Endothelial cell of umbilical vein (primary cell): ENCODE results near the gene MAGI3. TPM values are rescaled to one million over a fixed set of nuclear protein-coding genes. Genes with fewer than 3 reads are reported as not detected.

ENCODE experiments used
- BruUV-seq: library from RNA; stranded (reverse); fragments of 400-500 nt; replicated peaks from 2 replicates; lab custom pipeline; 2021; lab: Mats Ljungman, UMichigan
- CTCF ChIA-PET: fragments of 300-600, 350-600 bp; sonication (Branson Sonifier 250); formaldehyde crosslinking; loops from one replicate; lab custom pipeline; 2021; ENCODE audit warnings: antibody characterized with exemption, inconsistent platforms; lab: Charles Lee
- POLR2A ChIA-PET: fragments of 300-600, 350-600 bp; sonication (Branson Sonifier 250); formaldehyde crosslinking; loops from one replicate; lab custom pipeline; 2021; ENCODE audit warnings: antibody characterized with exemption, inconsistent platforms; lab: Charles Lee
- DNase-seq: peaks from one replicate; pipeline ENCODE4 v3.0.0-alpha.2; 2011; ENCODE audit warnings: low read depth, low spot score
- FAIRE-seq: peaks from 2 replicates; lab custom pipeline; 2011; peaks lifted over from hg19 to GRCh38; lab: Jason Lieb, UNC
- H2AFZ ChIP-seq: 2 replicates; pipeline ENCODE4 v1.6.0; 2012; ENCODE audit warnings: low read depth, low read length, control low read depth, inconsistent platforms
- H3K27ac ChIP-seq: 2 replicates; pipeline ENCODE4 v1.5.1; 2011; ENCODE audit warnings: low read depth, mild to moderate bottlenecking, control low read depth, low read length, moderate library complexity; ENCODE audit not compliant: insufficient read depth
- H3K27me3 ChIP-seq, 2 experiments: 2 replicates each; pipeline versions ENCODE4 v1.6.0 to v1.6.1; 2011; ENCODE audit warnings: low read length in 2 of 2, mixed read lengths in 1 of 2; ENCODE audit not compliant: control insufficient read depth in 2 of 2, insufficient read depth in 2 of 2
- H3K36me3 ChIP-seq, 2 experiments: 2 replicates in 1 of 2; 3 replicates in 1 of 2; pipeline ENCODE4 v1.5.1; 2011; ENCODE audit warnings: low read length in 2 of 2, mild to moderate bottlenecking in 1 of 2, moderate library complexity in 1 of 2; ENCODE audit not compliant: control insufficient read depth in 2 of 2, insufficient read depth in 2 of 2; ENCODE audit errors: extremely low read depth in 1 of 2
- H3K4me1 ChIP-seq: 3 replicates; pipeline ENCODE4 v1.5.1; 2011; ENCODE audit warnings: mild to moderate bottlenecking, low read length; ENCODE audit not compliant: control insufficient read depth, insufficient read depth; ENCODE audit errors: extremely low read depth
- H3K4me2 ChIP-seq: 2 replicates; pipeline ENCODE4 v1.6.1; 2011; ENCODE audit warnings: low read length, control low read depth, mixed read lengths; ENCODE audit not compliant: insufficient read depth
- H3K4me3 ChIP-seq, 3 experiments: fragments of 200-600 bp in 1 of 3; sonication (generic), shearing (Covaris generic) in 1 of 3; replicated peaks in 1 of 3; 2 replicates each; pipeline ENCODE4 v1.5.1; 2011 to 2016; ENCODE audit warnings: control low read depth in 3 of 3, low read length in 3 of 3, mild to moderate bottlenecking in 2 of 3, inconsistent platforms in 1 of 3, low read depth in 1 of 3, moderate library complexity in 1 of 3; ENCODE audit not compliant: insufficient read depth in 1 of 3
- H3K79me2 ChIP-seq: 2 replicates; pipeline ENCODE4 v1.6.0; 2012; ENCODE audit warnings: low read length, inconsistent platforms; ENCODE audit not compliant: control insufficient read depth, insufficient read depth
- H3K9ac ChIP-seq: replicated peaks from 2 replicates; pipeline ENCODE3; 2011; ENCODE audit warnings: low read length, control low read depth; ENCODE audit not compliant: insufficient read depth; ENCODE audit errors: extremely low read depth
- H3K9me1 ChIP-seq: replicated peaks from 3 replicates; pipeline ENCODE4 v1.6.0; 2011; ENCODE audit warnings: mild to moderate bottlenecking, low read length; ENCODE audit not compliant: control insufficient read depth, insufficient read depth; ENCODE audit errors: extremely low read depth
- H3K9me3 ChIP-seq: replicated peaks from 2 replicates; pipeline ENCODE4 v1.5.1; 2012; ENCODE audit warnings: low read length, inconsistent platforms; ENCODE audit not compliant: control insufficient read depth, insufficient read depth
- H4K20me1 ChIP-seq: replicated peaks from 2 replicates; pipeline ENCODE3; 2011; ENCODE audit warnings: mild to moderate bottlenecking, low read length; ENCODE audit not compliant: control insufficient read depth, insufficient read depth; ENCODE audit errors: extremely low read depth
- EZH2 ChIP-seq: IDR thresholded peaks from 2 replicates; pipeline ENCODE4 v1.6.1; 2012; ENCODE audit warnings: borderline replicate concordance, low read depth, mild to moderate bottlenecking, moderate library complexity, low read length, inconsistent platforms; ENCODE audit not compliant: severe bottlenecking
- FOS ChIP-seq: IDR thresholded peaks from 2 replicates; pipeline ENCODE4 v1.6.1; 2011; ENCODE audit warnings: mild to moderate bottlenecking, low read length, moderate library complexity, borderline replicate concordance; ENCODE audit not compliant: insufficient read depth
- GATA2 ChIP-seq: IDR thresholded peaks from 2 replicates; pipeline ENCODE4 v1.7.0; 2011; ENCODE audit warnings: low read depth, mild to moderate bottlenecking, moderate library complexity, mixed read lengths, low read length; ENCODE audit not compliant: insufficient read length, insufficient read depth
- JUN ChIP-seq: IDR thresholded peaks from 2 replicates; pipeline ENCODE4 v1.6.1; 2011; ENCODE audit warnings: borderline replicate concordance, low read depth; ENCODE audit not compliant: insufficient read length, insufficient read depth
- MYC ChIP-seq: IDR thresholded peaks from one replicate; pipeline ENCODE4 v1.6.1; 2011; ENCODE audit warnings: mild to moderate bottlenecking, low read depth, low read length
- POLR2A ChIP-seq: IDR thresholded peaks from 2 replicates; pipeline ENCODE4 v1.6.1; 2012; ENCODE audit warnings: low read depth, mild to moderate bottlenecking, control low read depth, low read length
- POLR2AphosphoS5 ChIP-seq: IDR thresholded peaks from 2 replicates; pipeline ENCODE4 v1.6.1; 2012; ENCODE audit warnings: low read depth, mild to moderate bottlenecking, control low read depth, low read length, moderate library complexity; ENCODE audit not compliant: insufficient read depth
- dilution Hi-C: fragments of 300-500 bp; cut with MboI; formaldehyde crosslinking; loops from one replicate; pipeline ENCODE4 v1.15.0; 2019; ENCODE audit warnings: low sequenced_read_pairs; ENCODE audit not compliant: extremely low pct_ligation_motif_present
- intact Hi-C: fragments of 100-400 bp; cut with micrococcal nuclease; formaldehyde crosslinking; loops from one replicate; pipeline ENCODE4 v1.10.0; 2022
- polyA plus RNA-seq, 4 experiments: library from polyadenylated mRNA; depleted of rRNA in 3 of 4; stranded (reverse) in 3 of 4; unstranded in 1 of 4; fragments of >200 nt; gene quantifications; 2 replicates each; pipeline versions ENCODE4 v1.2.1 to v1.2.3, GENCODE V29; 2011 to 2012; ENCODE audit warnings: missing spikeins in 1 of 4
- total RNA-seq: library from RNA; stranded (reverse); gene quantifications from 2 replicates; pipeline ENCODE4 v1.2.3, GENCODE V29; 2021
- TF ChIP-seq, protein P1 (sequence below): IDR thresholded peaks from 2 replicates; pipeline ENCODE4 v1.6.1; 2011; ENCODE audit not compliant: insufficient read depth, insufficient read length
- TF ChIP-seq, protein P2 (sequence below), 2 donors: IDR thresholded peaks; 1 replicate in 1 of 2; 2 replicates in 1 of 2; pipeline ENCODE4 v1.5.1; 2011; ENCODE audit warnings: low read length in 2 of 2, mild to moderate bottlenecking in 2 of 2, moderate library complexity in 2 of 2, control low read depth in 1 of 2, inconsistent platforms in 1 of 2, low read depth in 1 of 2; ENCODE audit not compliant: insufficient read depth in 1 of 2; ENCODE audit errors: extremely low read depth in 1 of 2

The MAGI3 gene
- total and polyA plus RNA-seq, 2 donors (not counting 3 experiments of a cell fraction or from before 2014, with no cell fraction given) = 2.8 to 16.1 TPM

DNA sequence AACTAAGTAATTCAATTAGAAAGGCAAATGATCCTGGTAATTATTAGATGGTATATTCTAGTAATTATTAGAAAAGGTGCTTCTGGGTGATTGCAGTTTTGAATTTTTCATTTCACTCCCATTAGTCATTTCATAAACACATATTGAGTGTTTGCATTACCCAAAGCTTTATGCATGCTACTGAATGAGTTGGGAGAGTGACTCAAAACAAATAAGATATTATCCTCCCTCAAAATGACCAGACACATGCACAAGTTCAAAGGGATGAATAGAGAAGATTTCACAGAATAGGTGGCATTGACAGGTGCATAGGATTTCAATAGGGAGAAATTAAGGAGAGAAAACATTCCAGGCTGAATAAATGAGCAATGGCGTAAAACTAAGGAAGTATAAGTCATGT lies 284.3 kb downstream of the MAGI3 start:
- Histone ChIP-seq H3K27me3 (no peaks in the 10 kb centered on the region), H2AFZ (no peak overlapping the region), H4K20me1 (no peaks in the 10 kb centered on the region), H3K27ac (no peak overlapping the region), H3K4me3 (no peak overlapping the region), H3K9ac (no peak overlapping the region), H3K4me2 (no peak overlapping the region), H3K9me1 (no peaks in the 10 kb centered on the region), H3K79me2 (no peaks in the 10 kb centered on the region), H3K36me3 (no peaks in the 10 kb centered on the region), H3K4me1 (peaks cover 8% of the 10 kb centered on the region), H3K9me3 (no peaks in the 10 kb centered on the region)
- TF ChIP-seq, protein P1, sequence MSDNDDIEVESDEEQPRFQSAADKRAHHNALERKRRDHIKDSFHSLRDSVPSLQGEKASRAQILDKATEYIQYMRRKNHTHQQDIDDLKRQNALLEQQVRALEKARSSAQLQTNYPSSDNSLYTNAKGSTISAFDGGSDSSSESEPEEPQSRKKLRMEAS = no peak
- TF ChIP-seq POLR2AphosphoS5 = no peak
- FAIRE-seq (no peak), DNase-seq (no peak)
- intact Hi-C loops = no loop called here
- POLR2A ChIA-PET = no interaction called here
- CTCF ChIA-PET = no interaction called here
- no TSS peak for BruUV-seq
- dilution Hi-C loops = no loop called here

DNA sequence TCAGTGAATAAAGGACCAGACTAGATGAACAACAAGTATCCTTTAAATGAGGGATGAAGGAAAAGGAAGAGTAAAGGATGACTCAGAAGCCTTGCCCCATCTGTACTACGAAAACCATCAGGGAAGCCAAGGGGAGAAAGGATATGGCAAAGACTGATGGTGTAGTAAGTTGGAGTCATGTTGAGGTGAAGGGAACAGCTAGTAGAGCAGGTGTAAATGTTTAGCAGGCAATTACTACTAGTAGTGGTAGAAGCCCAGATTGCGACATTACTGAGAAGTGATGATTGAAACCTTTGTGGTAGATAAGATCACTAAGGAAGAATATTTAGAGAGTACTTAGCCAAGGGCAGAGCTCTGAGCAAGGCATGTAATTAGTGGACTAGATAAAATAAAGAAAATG lies 285.0 kb downstream of the MAGI3 start:
- TF ChIP-seq, protein P1 = no peak
- TF ChIP-seq POLR2AphosphoS5 (no peak), FOS (no peak), GATA2 (no peak), POLR2A (no peak), MYC (no peak), JUN (no peak), EZH2 (no peak)
- TF ChIP-seq, protein P2, sequence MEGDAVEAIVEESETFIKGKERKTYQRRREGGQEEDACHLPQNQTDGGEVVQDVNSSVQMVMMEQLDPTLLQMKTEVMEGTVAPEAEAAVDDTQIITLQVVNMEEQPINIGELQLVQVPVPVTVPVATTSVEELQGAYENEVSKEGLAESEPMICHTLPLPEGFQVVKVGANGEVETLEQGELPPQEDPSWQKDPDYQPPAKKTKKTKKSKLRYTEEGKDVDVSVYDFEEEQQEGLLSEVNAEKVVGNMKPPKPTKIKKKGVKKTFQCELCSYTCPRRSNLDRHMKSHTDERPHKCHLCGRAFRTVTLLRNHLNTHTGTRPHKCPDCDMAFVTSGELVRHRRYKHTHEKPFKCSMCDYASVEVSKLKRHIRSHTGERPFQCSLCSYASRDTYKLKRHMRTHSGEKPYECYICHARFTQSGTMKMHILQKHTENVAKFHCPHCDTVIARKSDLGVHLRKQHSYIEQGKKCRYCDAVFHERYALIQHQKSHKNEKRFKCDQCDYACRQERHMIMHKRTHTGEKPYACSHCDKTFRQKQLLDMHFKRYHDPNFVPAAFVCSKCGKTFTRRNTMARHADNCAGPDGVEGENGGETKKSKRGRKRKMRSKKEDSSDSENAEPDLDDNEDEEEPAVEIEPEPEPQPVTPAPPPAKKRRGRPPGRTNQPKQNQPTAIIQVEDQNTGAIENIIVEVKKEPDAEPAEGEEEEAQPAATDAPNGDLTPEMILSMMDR (IDR thresholded peaks at IDR 0.05; ENCODE audit: extremely low read depth in 1 of 2, insufficient read depth in 1 of 2, low read depth in 1 of 2, low read length in 2 of 2) = no peak
- H3K9me3 ChIP-seq = no peaks in the 10 kb centered on the region
- no peak overlapping the region for H3K4me2 ChIP-seq
- no peaks in the 10 kb centered on the region for H4K20me1 ChIP-seq
- DNase-seq (no peak), FAIRE-seq (peak; percentile 38)
- no peak overlapping the region for H2AFZ ChIP-seq
- dilution Hi-C loops (no loop called here), intact Hi-C loops (loop anchor here (5.0 kb wide), 1 partner anchor 303 kb away; no protein-coding TSS in a partner anchor)
- no TSS peak for BruUV-seq
- peaks cover 8% of the 10 kb centered on the region for H3K4me1 ChIP-seq
- H3K27ac ChIP-seq = no peak overlapping the region
- no peaks in the 10 kb centered on the region for H3K79me2 ChIP-seq
- CTCF ChIA-PET = interaction anchor here (0.9 kb wide), 1 partner anchor 534 kb away, joined by 3 read pairs; no protein-coding TSS in a partner anchor
- H3K9ac ChIP-seq = no peak overlapping the region
- H3K27me3 ChIP-seq = no peaks in the 10 kb centered on the region
- no peaks in the 10 kb centered on the region for H3K36me3 ChIP-seq
- H3K9me1 ChIP-seq = no peaks in the 10 kb centered on the region
- POLR2A ChIA-PET = no interaction called here
- H3K4me3 ChIP-seq = no peak overlapping the region
